ENCODE results near the gene CYP8B1.

CYP8B1 gene

DNA sequence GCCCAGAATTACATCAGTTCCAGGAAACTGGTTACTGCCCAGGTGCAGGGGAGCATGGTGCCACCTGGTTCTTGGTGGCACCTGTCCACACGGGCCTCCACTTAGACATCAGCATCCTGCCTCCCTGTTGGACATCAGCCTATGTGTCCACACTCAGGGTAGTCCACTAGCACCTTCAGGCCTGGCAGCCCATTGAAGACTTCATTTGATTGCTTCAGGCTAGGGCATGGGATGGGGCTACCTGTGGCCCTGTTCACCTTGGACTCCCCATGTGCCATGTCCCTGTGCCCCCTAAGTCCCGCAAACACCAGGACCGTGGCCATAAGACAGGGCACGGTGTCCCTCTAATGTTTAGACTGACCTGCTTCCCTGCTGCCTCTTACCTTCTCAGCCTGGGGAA is 30.9 kb downstream of the CYP8B1 start (continued):
- TF ChIP-seq, protein P1, sequence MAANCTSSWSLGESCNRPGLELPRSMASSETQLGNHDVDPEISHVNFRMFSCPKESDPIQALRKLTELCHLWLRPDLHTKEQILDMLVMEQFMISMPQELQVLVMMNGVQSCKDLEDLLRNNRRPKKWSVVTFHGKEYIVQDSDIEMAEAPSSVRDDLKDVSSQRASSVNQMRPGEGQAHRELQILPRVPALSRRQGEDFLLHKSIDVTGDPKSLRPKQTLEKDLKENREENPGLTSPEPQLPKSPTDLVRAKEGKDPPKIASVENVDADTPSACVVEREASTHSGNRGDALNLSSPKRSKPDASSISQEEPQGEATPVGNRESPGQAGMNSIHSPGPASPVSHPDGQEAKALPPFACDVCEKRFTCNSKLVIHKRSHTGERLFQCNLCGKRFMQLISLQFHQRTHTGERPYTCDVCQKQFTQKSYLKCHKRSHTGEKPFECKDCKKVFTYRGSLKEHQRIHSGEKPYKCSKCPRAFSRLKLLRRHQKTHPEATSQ (tag by site-specific recombination; IDR thresholded peaks at IDR 0.05), result no peak

- Histone ChIP-seq H3K36me3 (ENCODE audit: control insufficient read depth in 2 of 2, insufficient read depth in 1 of 2, low read length in 2 of 2) (no peaks in the 10 kb centered on the region), H3K9me3 (ENCODE audit: control insufficient read depth, insufficient read depth, low read depth, low read length) (no peaks in the 10 kb centered on the region), H3K27ac (ENCODE audit: extremely low read depth, low read depth, low read length) (no peak overlapping the region), H3K4me1 (ENCODE audit: control insufficient read depth, insufficient read depth, low read length) (no peaks in the 10 kb centered on the region), H3K4me3 (ENCODE audit: low read depth, low read length) (no peak overlapping the region)
- CTCF ChIA-PET, result interaction anchor here (0.6 kb wide), 2 partner anchors 8 to 42 kb away, joined by 3 read pairs; no protein-coding TSS in a partner anchor
- POLR2A ChIA-PET, result no interaction called here
- TF ChIP-seq GLIS1 (tag by site-specific recombination; IDR thresholded peaks at IDR 0.05), result peak; percentile 69
- no peak for TF ChIP-seq ZNF266 (tag by site-specific recombination; IDR thresholded peaks at IDR 0.05; ENCODE audit: low read depth)
- TF ChIP-seq ZIC2 (tag by site-specific recombination; IDR thresholded peaks at IDR 0.05), result peak; percentile 72
These were observed 31.3 kb downstream of the CYP8B1 start for GRCh38 chr3:42844412-42844713.

DNA sequence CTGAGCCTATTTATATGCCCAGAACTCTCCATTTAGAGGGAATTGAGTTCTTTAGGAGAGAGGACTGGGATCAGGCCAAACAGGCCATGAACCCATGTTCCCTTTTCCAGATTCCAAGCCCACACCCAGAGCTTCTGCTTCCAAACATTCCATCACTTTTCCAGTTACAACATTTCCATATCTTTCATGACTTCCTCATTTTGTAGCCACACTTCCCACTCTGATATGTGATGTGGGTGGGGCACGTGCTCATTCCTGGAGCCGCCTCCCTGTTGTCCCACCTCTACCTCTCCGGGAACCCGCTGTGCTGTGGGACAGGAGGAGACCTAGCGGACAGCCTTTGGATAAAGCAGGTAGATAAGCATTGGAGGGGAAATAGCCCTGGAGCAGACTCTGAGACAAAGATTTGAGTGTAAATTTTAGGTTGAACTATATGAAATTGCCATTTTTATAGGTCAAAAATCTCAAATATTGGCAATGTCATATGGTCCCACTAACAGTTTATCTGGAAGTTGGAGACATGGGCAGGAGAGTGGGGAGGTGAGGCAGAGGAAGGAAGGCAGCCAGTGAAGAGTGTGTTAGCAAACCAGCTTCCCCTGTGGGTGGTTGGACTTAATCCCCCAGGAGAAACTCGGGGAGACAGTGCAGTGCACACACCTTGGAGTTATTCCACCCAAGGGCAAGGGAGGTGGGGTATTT is 31.8 kb downstream of the CYP8B1 start:
- H3K4me1 ChIP-seq (ENCODE audit: control insufficient read depth, insufficient read depth, low read length), result no peaks in the 10 kb centered on the region
- H3K9me3 ChIP-seq (ENCODE audit: control insufficient read depth, insufficient read depth, low read depth, low read length), result no peaks in the 10 kb centered on the region
- no peak overlapping the region for H3K27ac ChIP-seq (ENCODE audit: extremely low read depth, low read depth, low read length)
- ChIA-PET POLR2A (no interaction called here), CTCF (interaction anchor here (0.6 kb wide), 1 partner anchor 43 kb away, joined by 3 read pairs; no protein-coding TSS in a partner anchor)
- TF ChIP-seq, protein P2, sequence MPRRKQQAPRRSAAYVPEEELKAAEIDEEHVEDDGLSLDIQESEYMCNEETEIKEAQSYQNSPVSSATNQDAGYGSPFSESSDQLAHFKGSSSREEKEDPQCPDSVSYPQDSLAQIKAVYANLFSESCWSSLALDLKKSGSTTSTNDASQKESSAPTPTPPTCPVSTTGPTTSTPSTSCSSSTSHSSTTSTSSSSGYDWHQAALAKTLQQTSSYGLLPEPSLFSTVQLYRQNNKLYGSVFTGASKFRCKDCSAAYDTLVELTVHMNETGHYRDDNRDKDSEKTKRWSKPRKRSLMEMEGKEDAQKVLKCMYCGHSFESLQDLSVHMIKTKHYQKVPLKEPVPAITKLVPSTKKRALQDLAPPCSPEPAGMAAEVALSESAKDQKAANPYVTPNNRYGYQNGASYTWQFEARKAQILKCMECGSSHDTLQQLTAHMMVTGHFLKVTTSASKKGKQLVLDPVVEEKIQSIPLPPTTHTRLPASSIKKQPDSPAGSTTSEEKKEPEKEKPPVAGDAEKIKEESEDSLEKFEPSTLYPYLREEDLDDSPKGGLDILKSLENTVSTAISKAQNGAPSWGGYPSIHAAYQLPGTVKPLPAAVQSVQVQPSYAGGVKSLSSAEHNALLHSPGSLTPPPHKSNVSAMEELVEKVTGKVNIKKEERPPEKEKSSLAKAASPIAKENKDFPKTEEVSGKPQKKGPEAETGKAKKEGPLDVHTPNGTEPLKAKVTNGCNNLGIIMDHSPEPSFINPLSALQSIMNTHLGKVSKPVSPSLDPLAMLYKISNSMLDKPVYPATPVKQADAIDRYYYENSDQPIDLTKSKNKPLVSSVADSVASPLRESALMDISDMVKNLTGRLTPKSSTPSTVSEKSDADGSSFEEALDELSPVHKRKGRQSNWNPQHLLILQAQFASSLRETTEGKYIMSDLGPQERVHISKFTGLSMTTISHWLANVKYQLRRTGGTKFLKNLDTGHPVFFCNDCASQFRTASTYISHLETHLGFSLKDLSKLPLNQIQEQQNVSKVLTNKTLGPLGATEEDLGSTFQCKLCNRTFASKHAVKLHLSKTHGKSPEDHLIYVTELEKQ (tag by site-specific recombination; IDR thresholded peaks at IDR 0.05; ENCODE audit: borderline replicate concordance), result no peak
- no peak for TF ChIP-seq ZNF555 (tag by site-specific recombination; conservative IDR thresholded peaks at IDR 0.05)
- TF ChIP-seq ZFP41 (tag by site-specific recombination; IDR thresholded peaks at IDR 0.05; ENCODE audit: borderline replicate concordance), result no peak
- TF ChIP-seq ZBTB17 (tag by site-specific recombination; IDR thresholded peaks at IDR 0.05), result no peak
- TF ChIP-seq, protein P3, sequence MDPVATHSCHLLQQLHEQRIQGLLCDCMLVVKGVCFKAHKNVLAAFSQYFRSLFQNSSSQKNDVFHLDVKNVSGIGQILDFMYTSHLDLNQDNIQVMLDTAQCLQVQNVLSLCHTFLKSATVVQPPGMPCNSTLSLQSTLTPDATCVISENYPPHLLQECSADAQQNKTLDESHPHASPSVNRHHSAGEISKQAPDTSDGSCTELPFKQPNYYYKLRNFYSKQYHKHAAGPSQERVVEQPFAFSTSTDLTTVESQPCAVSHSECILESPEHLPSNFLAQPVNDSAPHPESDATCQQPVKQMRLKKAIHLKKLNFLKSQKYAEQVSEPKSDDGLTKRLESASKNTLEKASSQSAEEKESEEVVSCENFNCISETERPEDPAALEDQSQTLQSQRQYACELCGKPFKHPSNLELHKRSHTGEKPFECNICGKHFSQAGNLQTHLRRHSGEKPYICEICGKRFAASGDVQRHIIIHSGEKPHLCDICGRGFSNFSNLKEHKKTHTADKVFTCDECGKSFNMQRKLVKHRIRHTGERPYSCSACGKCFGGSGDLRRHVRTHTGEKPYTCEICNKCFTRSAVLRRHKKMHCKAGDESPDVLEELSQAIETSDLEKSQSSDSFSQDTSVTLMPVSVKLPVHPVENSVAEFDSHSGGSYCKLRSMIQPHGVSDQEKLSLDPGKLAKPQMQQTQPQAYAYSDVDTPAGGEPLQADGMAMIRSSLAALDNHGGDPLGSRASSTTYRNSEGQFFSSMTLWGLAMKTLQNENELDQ (tag by site-specific recombination; IDR thresholded peaks at IDR 0.05; ENCODE audit: low read depth), result no peak
- no peak overlapping the region for H3K4me3 ChIP-seq (ENCODE audit: low read depth, low read length)
- H3K36me3 ChIP-seq (ENCODE audit: control insufficient read depth in 2 of 2, insufficient read depth in 1 of 2, low read length in 2 of 2), result no peaks in the 10 kb centered on the region

- Histone ChIP-seq H3K36me3 (ENCODE audit: control insufficient read depth in 2 of 2, insufficient read depth in 1 of 2, low read length in 2 of 2) (no peaks in the 10 kb centered on the region), H3K4me1 (ENCODE audit: control insufficient read depth, insufficient read depth, low read length) (no peaks in the 10 kb centered on the region), H3K27ac (ENCODE audit: extremely low read depth, low read depth, low read length) (no peak overlapping the region), H3K4me3 (ENCODE audit: low read depth, low read length) (no peak overlapping the region), H3K9me3 (ENCODE audit: control insufficient read depth, insufficient read depth, low read depth, low read length) (no peaks in the 10 kb centered on the region)
- POLR2A ChIA-PET, result interaction anchor here (0.6 kb wide), 1 partner anchor 65 kb away, joined by 5 read pairs; no protein-coding TSS in a partner anchor
- TF ChIP-seq ZNF426 (tag by site-specific recombination; IDR thresholded peaks at IDR 0.05) (no peak), KLF7 (tag by site-specific recombination; IDR thresholded peaks at IDR 0.05; ENCODE audit: borderline replicate concordance) (no peak), ZNF37A (tag by site-specific recombination; IDR thresholded peaks at IDR 0.05) (no peak), ZNF292 (tag by site-specific recombination; IDR thresholded peaks at IDR 0.05; ENCODE audit: borderline replicate concordance, low read depth) (no peak)
- CTCF ChIA-PET, result interaction anchor here (0.7 to 3.6 kb wide), 5 partner anchors 11 to 611 kb away, joined by 3 to 48 read pairs (median 3); no protein-coding TSS in a partner anchor
These were observed 34.3 kb downstream of the CYP8B1 start for GRCh38 chr3:42841332-42841731.
